ENCODE data around the gene EFNB1. TPM values are rescaled to one million over a fixed set of nuclear protein-coding genes. Genes with fewer than 3 reads are reported as not detected.

The EFNB1 gene
- total and polyA plus RNA-seq, 10 of the 15 experiments (the other 5 are each of a cell fraction or from before 2014, with no cell fraction given): 0.02 to 1.0 (median 0.81) TPM; not detected in 1

GRCh38 chrX:68868316-68868715 lies 39.5 kb downstream of the EFNB1 start:
- Histone ChIP-seq H2AFZ (ENCODE audit: control insufficient read depth, low read depth, low read length) (no peak overlapping the region), H3K4me1 (ENCODE audit: control insufficient read depth, insufficient read depth, low read length) (no peaks in the 10 kb centered on the region), H3K27me3 (replicated peaks in 1 of 2; ENCODE audit: control insufficient read depth in 2 of 2, insufficient read depth in 2 of 2, low read length in 1 of 2) (no peaks in the 10 kb centered on the region; a peak in 1 of 4 replicates), H3K9me3 (replicated peaks; ENCODE audit: control insufficient read depth, insufficient read depth, low read length) (no peaks in the 10 kb centered on the region), H3K36me3 (ENCODE audit: control insufficient read depth in 2 of 2, insufficient read depth in 2 of 2, low read length in 1 of 2) (no peaks in the 10 kb centered on the region), H3K4me3 (no peak overlapping the region), H3K4me2 (ENCODE audit: control insufficient read depth, insufficient read depth) (no peak overlapping the region), H3K27ac (ENCODE audit: control insufficient read depth, insufficient read depth) (no peak overlapping the region), H3K79me2 (ENCODE audit: control insufficient read depth, insufficient read depth, low read length) (no peaks in the 10 kb centered on the region), H4K20me1 (ENCODE audit: control insufficient read depth, insufficient read depth) (no peaks in the 10 kb centered on the region; the same call in 1 of the 2 replicates), H3K9ac (ENCODE audit: control insufficient read depth, insufficient read depth, low read length) (no peak overlapping the region)
- in situ Hi-C loops (cut with MboI): no loop called here
- WGBS (ENCODE audit: insufficient coverage, insufficient replicate concordance, low lambda C conversion rate, missing lambda C conversion rate): 62% methylated on average over 3 of the region's 3 CpGs
- CTCF ChIA-PET: no interaction called here
- FAIRE-seq: no peak
- intact Hi-C loops (cut with micrococcal nuclease; ENCODE audit: unreplicated experiment): no loop called here
- POLR2A ChIA-PET: no interaction called here
- no peak for DNase-seq (ENCODE audit: low read depth, low spot score)
- SMC1A ChIA-PET (ENCODE audit: uncharacterized antibody, unreplicated experiment): no interaction called here
- RAD21 ChIA-PET (ENCODE audit: unreplicated experiment): no interaction called here
- ATAC-seq: no peak
- TF ChIP-seq GABPA (IDR thresholded peaks at IDR 0.05; ENCODE audit: low read depth): no peak
- no peak for TF ChIP-seq CEBPB (IDR thresholded peaks at IDR 0.05; ENCODE audit: borderline replicate concordance in 1 of 2, low read depth in 2 of 2, low read length in 2 of 2)
- no peak for TF ChIP-seq SP1 (IDR thresholded peaks at IDR 0.05; ENCODE audit: low read depth, low read length)
- TF ChIP-seq NFXL1 (IDR thresholded peaks at IDR 0.05; ENCODE audit: borderline replicate concordance): no peak
- TF ChIP-seq FOXK2 (IDR thresholded peaks at IDR 0.05): no peak
- no peak for TF ChIP-seq CBX3 (IDR thresholded peaks at IDR 0.05; ENCODE audit: borderline replicate concordance, low read depth)
- BruUV-seq (replicated peaks): no TSS peak

GRCh38 chrX:68868902-68869800 lies 40.3 kb downstream of the EFNB1 start:
- DNase-seq (ENCODE audit: low read depth, low spot score): no peak
- no peak overlapping the region for H3K4me2 ChIP-seq (ENCODE audit: control insufficient read depth, insufficient read depth)
- no peaks in the 10 kb centered on the region; the same call in 1 of the 2 replicates for H4K20me1 ChIP-seq (ENCODE audit: control insufficient read depth, insufficient read depth)
- ChIA-PET RAD21 (ENCODE audit: unreplicated experiment) (no interaction called here), CTCF (interaction anchor here (1.6 kb wide), 1 partner anchor 518 kb away, joined by 4 read pairs; no protein-coding TSS in a partner anchor), SMC1A (ENCODE audit: uncharacterized antibody, unreplicated experiment) (no interaction called here), POLR2A (no interaction called here)
- H2AFZ ChIP-seq (ENCODE audit: control insufficient read depth, low read depth, low read length): no peak overlapping the region
- no peak for FAIRE-seq
- no peak overlapping the region for H3K9ac ChIP-seq (ENCODE audit: control insufficient read depth, insufficient read depth, low read length)
- no peak overlapping the region for H3K4me3 ChIP-seq
- no peaks in the 10 kb centered on the region; a peak in 1 of 4 replicates for H3K27me3 ChIP-seq (replicated peaks in 1 of 2; ENCODE audit: control insufficient read depth in 2 of 2, insufficient read depth in 2 of 2, low read length in 1 of 2)
- no peak for TF ChIP-seq BRCA1 (IDR thresholded peaks at IDR 0.05; ENCODE audit: low read depth, low read length)
- TF ChIP-seq NFXL1 (IDR thresholded peaks at IDR 0.05; ENCODE audit: borderline replicate concordance): no peak
- TF ChIP-seq MYB (IDR thresholded peaks at IDR 0.05; ENCODE audit: borderline replicate concordance, low read depth, low read length): no peak
- TF ChIP-seq GABPA (IDR thresholded peaks at IDR 0.05; ENCODE audit: low read depth): no peak
- TF ChIP-seq RELA (IDR thresholded peaks at IDR 0.05; ENCODE audit: borderline replicate concordance, partially characterized antibody): no peak
- TF ChIP-seq JUNB (IDR thresholded peaks at IDR 0.05): no peak
- TF ChIP-seq NRF1 (conservative IDR thresholded peaks at IDR 0.05; ENCODE audit: low read depth, low read length): no peak
- no peak for TF ChIP-seq MYC (IDR thresholded peaks at IDR 0.05; ENCODE audit: insufficient read depth, insufficient read length, insufficient replicate concordance, low read length, severe bottlenecking)
- TF ChIP-seq HSF1 (IDR thresholded peaks at IDR 0.05; ENCODE audit: low read depth, low read length): no peak
- H3K36me3 ChIP-seq (ENCODE audit: control insufficient read depth in 2 of 2, insufficient read depth in 2 of 2, low read length in 1 of 2): no peaks in the 10 kb centered on the region
- in situ Hi-C loops (cut with MboI) (no loop called here), intact Hi-C loops (cut with micrococcal nuclease; ENCODE audit: unreplicated experiment) (no loop called here)
- no peaks in the 10 kb centered on the region for H3K4me1 ChIP-seq (ENCODE audit: control insufficient read depth, insufficient read depth, low read length)
- no TSS peak for BruUV-seq (replicated peaks)
- H3K9me3 ChIP-seq (replicated peaks; ENCODE audit: control insufficient read depth, insufficient read depth, low read length): no peaks in the 10 kb centered on the region
- no peaks in the 10 kb centered on the region for H3K79me2 ChIP-seq (ENCODE audit: control insufficient read depth, insufficient read depth, low read length)
- 0% methylated on average over 5 of the region's 5 CpGs for WGBS (ENCODE audit: insufficient coverage, insufficient replicate concordance, low lambda C conversion rate, missing lambda C conversion rate)
- no peak overlapping the region for H3K27ac ChIP-seq (ENCODE audit: control insufficient read depth, insufficient read depth)
- ATAC-seq: no peak
